Prostate gland (tissue), 2 donors: ENCODE data around the gene XG. TPM values are rescaled to one million over a fixed set of nuclear protein-coding genes. Genes with fewer than 3 reads are reported as not detected.

Experiments used
- DNase-seq: peaks from one replicate; pipeline ENCODE4 v3.0.0-alpha.2; 2019; ENCODE audit warnings: low spot score
- H3K27ac ChIP-seq, 2 donors: fragments of 200-600 bp; sonication (generic); 2 replicates each; pipeline ENCODE4 v1.5.1; 2017 to 2019
- H3K27me3 ChIP-seq: fragments of 200-600 bp; sonication (generic); replicated peaks from 2 replicates; pipeline ENCODE4 v1.5.1; 2019; ENCODE audit not compliant: insufficient read depth
- H3K36me3 ChIP-seq, 2 donors: fragments of 200-600 bp; sonication (generic); 1 replicate in 1 of 2; 2 replicates in 1 of 2; pipeline versions ENCODE4 v1.5.1 to v1.8.1; 2017 to 2019
- H3K4me1 ChIP-seq: fragments of 200-600 bp; sonication (generic); replicated peaks from 2 replicates; pipeline ENCODE4 v1.5.1; 2019
- H3K4me3 ChIP-seq, 2 donors: fragments of 200-600 bp; sonication (generic); 2 replicates each; pipeline ENCODE4 v1.5.1; 2017 to 2019
- H3K9me3 ChIP-seq: fragments of 200-600 bp; sonication (generic); 2 replicates; pipeline ENCODE4 v1.5.1; 2017
- CTCF ChIP-seq, 4 experiments: fragments of 200-600 bp in 2 of 4; fragments of 450-650 bp in 2 of 4; sonication (generic) in 2 of 4; IDR thresholded peaks; 1 replicate in 3 of 4; 2 replicates in 1 of 4; pipeline ENCODE4 v1.5.1; 2016 to 2019; ENCODE audit warnings: antibody characterized with exemption in 4 of 4, mild to moderate bottlenecking in 2 of 4, moderate library complexity in 2 of 4
- POLR2A ChIP-seq: fragments of 450-650 bp; IDR thresholded peaks from one replicate; pipeline ENCODE4 v1.6.1; 2016; ENCODE audit warnings: antibody characterized with exemption, mild to moderate bottlenecking
- POLR2AphosphoS5 ChIP-seq: sonication (generic); formaldehyde crosslinking; IDR thresholded peaks from one replicate; pipeline ENCODE4 v1.6.1; 2017; ENCODE audit warnings: antibody characterized with exemption
- WGBS: methylation state at CpG from one replicate; pipeline ENCODE4 v1.1.5; 2018; 5-methylcytosine and 5-hydroxymethylcytosine counted together
- intact Hi-C: fragments of 100-400 bp; cut with DNase I; formaldehyde crosslinking; loops from one replicate; pipeline ENCODE4 v1.14.2; 2022
- total RNA-seq, 2 donors: library from RNA; depleted of rRNA; stranded (reverse); fragments of >200 nt; gene quantifications; one replicate each; pipeline ENCODE4 v1.1.0, GENCODE V29; 2016

XG gene
- total RNA-seq, 2 donors from 2014 or later: 2.5 to 6.9 TPM

- intact Hi-C loops: no loop called here
- peaks cover 8% of the 10 kb centered on the region for H3K4me1 ChIP-seq
- no peak for DNase-seq
- 80% methylated on average over 13 of the region's 13 CpGs for WGBS
- H3K4me3 ChIP-seq: no peak overlapping the region
- TF ChIP-seq POLR2AphosphoS5 (no peak), CTCF (IDR thresholded peaks at IDR 0.05) (no peak), POLR2A (no peak)
- H3K9me3 ChIP-seq: no peaks in the 10 kb centered on the region
- H3K27ac ChIP-seq: no peak overlapping the region
- H3K36me3 ChIP-seq: peaks cover 0 to 8% of the 10 kb centered on the region in 2 donors
- no peaks in the 10 kb centered on the region for H3K27me3 ChIP-seq
Observed at GRCh38 chrX:2712890-2713840, 38.7 kb upstream of the XG start.

- TF ChIP-seq POLR2A (no peak), CTCF (IDR thresholded peaks at IDR 0.05) (no peak), POLR2AphosphoS5 (no peak)
- peaks cover 0 to 12% of the 10 kb centered on the region in 2 donors for H3K36me3 ChIP-seq
- no peak overlapping the region for H3K4me3 ChIP-seq
- no peaks in the 10 kb centered on the region for H3K27me3 ChIP-seq
- no peak for DNase-seq
- whole genome bisulfite sequencing: 89% methylated on average over 6 of the region's 6 CpGs
- no peak overlapping the region for H3K27ac ChIP-seq
- H3K4me1 ChIP-seq: peaks cover 3% of the 10 kb centered on the region
- intact Hi-C loops: no loop called here
- no peaks in the 10 kb centered on the region for H3K9me3 ChIP-seq
Observed at GRCh38 chrX:2714551-2714950, 37.3 kb upstream of the XG start.

GRCh38 chrX:2715066-2715600, 36.7 kb upstream of the XG start:
- no peaks in the 10 kb centered on the region for H3K27me3 ChIP-seq
- intact Hi-C loops: no loop called here
- peaks cover 0 to 18% of the 10 kb centered on the region in 2 donors for H3K36me3 ChIP-seq
- no peaks in the 10 kb centered on the region for H3K9me3 ChIP-seq
- H3K4me3 ChIP-seq: no peak overlapping the region
- H3K27ac ChIP-seq: no peak overlapping the region
- WGBS: 77% methylated on average over 11 of the region's 11 CpGs
- TF ChIP-seq POLR2A (no peak), CTCF (IDR thresholded peaks at IDR 0.05) (no peak), POLR2AphosphoS5 (no peak)
- no peaks in the 10 kb centered on the region for H3K4me1 ChIP-seq
- no peak for DNase-seq

GRCh38 chrX:2717312-2717711, 34.5 kb upstream of the XG start:
- TF ChIP-seq POLR2AphosphoS5: no peak
- TF ChIP-seq CTCF (IDR thresholded peaks at IDR 0.05): no peak
- no peak for TF ChIP-seq POLR2A
- no peak for DNase-seq
- H3K27me3 ChIP-seq: no peaks in the 10 kb centered on the region
- intact Hi-C loops: no loop called here
- 59% methylated on average over 5 of the region's 5 CpGs for WGBS
- no peaks in the 10 kb centered on the region for H3K4me1 ChIP-seq
- no peaks in the 10 kb centered on the region for H3K9me3 ChIP-seq
- no peak overlapping the region for H3K27ac ChIP-seq
- H3K36me3 ChIP-seq: peaks cover 0 to 20% of the 10 kb centered on the region in 2 donors
- no peak overlapping the region for H3K4me3 ChIP-seq
